HCT116 (cell line): Measurements from ENCODE around the gene LMCD1. TPM values are rescaled to one million over a fixed set of nuclear protein-coding genes. Genes with fewer than 3 reads are reported as not detected.

ENCODE experiments used
- ATAC-seq: fragments of 200-7000 bp; cut with Tn5 transposase; 2 replicates; pipeline ENCODE4 v1.9.1; 2020; ENCODE audit warnings: mild to moderate bottlenecking, moderate library complexity
- BruUV-seq: library from RNA; stranded (reverse); fragments of 400-500 nt; replicated peaks from 2 replicates; lab custom pipeline; 2021; lab: Mats Ljungman, UMichigan
- CTCF ChIA-PET: fragments of 300-600 bp; sonication (Branson Sonifier 250); formaldehyde crosslinking; loops from one replicate; lab custom pipeline; 2021; ENCODE audit warnings: antibody characterized with exemption; lab: Charles Lee
- POLR2A ChIA-PET: fragments of 300-600, 350-600 bp; sonication (Branson Sonifier 250); formaldehyde crosslinking; loops from one replicate; lab custom pipeline; 2021; ENCODE audit warnings: antibody characterized with exemption; lab: Charles Lee
- RAD21 ChIA-PET, 2 experiments: fragments of 300-600 bp; sonication (Branson Sonifier 250); formaldehyde crosslinking; loops; one replicate each; lab custom pipeline; 2023; ENCODE audit warnings: low total read pairs in 2 of 2; ENCODE audit not compliant: uncharacterized antibody in 2 of 2, unreplicated experiment in 2 of 2, low non-redundant PET in 1 of 2; lab: Charles Lee
- DNase-seq: peaks from one replicate; pipeline ENCODE4 v3.0.0-alpha.2; 2010; ENCODE audit warnings: low read depth, low spot score
- H2AFZ ChIP-seq: fragments of 200-600 bp; shearing (Covaris generic), sonication (generic); 2 replicates; pipeline ENCODE4 v1.6.1; 2017; ENCODE audit warnings: low read depth, mixed run types, mixed read lengths, antibody characterized with exemption, low read length; ENCODE audit not compliant: poor library complexity, severe bottlenecking
- H3K27ac ChIP-seq: 2 replicates; pipeline ENCODE4 v1.5.1; 2012; ENCODE audit warnings: low read depth, low read length
- H3K27me3 ChIP-seq: fragments of 200-600 bp; sonication (generic); 2 replicates; pipeline ENCODE4 v1.6.1; 2016; ENCODE audit warnings: mixed run types, low read length, mixed read lengths; ENCODE audit not compliant: insufficient read depth
- H3K36me3 ChIP-seq, 2 experiments: fragments of 200-500 bp in 1 of 2; fragments of 200-600 bp in 1 of 2; sonication (Bioruptor generic) in 1 of 2; sonication (generic) in 1 of 2; 2 replicates each; pipeline versions ENCODE4 v1.5.1 to v1.6.1; 2014 to 2016; ENCODE audit warnings: low read length in 2 of 2, inconsistent platforms in 1 of 2, mixed read lengths in 1 of 2, mixed run types in 1 of 2; ENCODE audit not compliant: insufficient read depth in 2 of 2, control insufficient read depth in 1 of 2
- H3K4me1 ChIP-seq, 2 experiments: fragments of 200-600 bp in 1 of 2; sonication (generic) in 1 of 2; 2 replicates each; pipeline versions ENCODE4 v1.5.1 to v1.6.1; 2012 to 2017; ENCODE audit warnings: low read length in 2 of 2, inconsistent platforms in 1 of 2, mild to moderate bottlenecking in 1 of 2, mixed read lengths in 1 of 2, mixed run types in 1 of 2, moderate library complexity in 1 of 2; ENCODE audit not compliant: insufficient read depth in 2 of 2, control insufficient read depth in 1 of 2
- H3K4me2 ChIP-seq: fragments of 200-600 bp; sonication (generic); 2 replicates; pipeline ENCODE4 v1.6.1; 2017; ENCODE audit warnings: mixed run types, low read length, mixed read lengths
- H3K4me3 ChIP-seq, 2 experiments: fragments of 200-600 bp in 1 of 2; sonication (generic) in 1 of 2; replicated peaks in 1 of 2; 2 replicates each; pipeline ENCODE4 v1.5.1; 2011 to 2016; ENCODE audit warnings: low read length in 2 of 2, control low read depth in 1 of 2, low read depth in 1 of 2, mild to moderate bottlenecking in 1 of 2, mixed read lengths in 1 of 2, mixed run types in 1 of 2
- H3K79me2 ChIP-seq: fragments of 200-600 bp; sonication (generic); 2 replicates; pipeline ENCODE4 v1.6.1; 2017; ENCODE audit warnings: mild to moderate bottlenecking, mixed run types, low read length, moderate library complexity, mixed read lengths; ENCODE audit not compliant: insufficient read depth
- H3K9ac ChIP-seq: fragments of 200-600 bp; sonication (generic); 2 replicates; pipeline ENCODE4 v1.6.1; 2016; ENCODE audit warnings: low read length, mixed read lengths
- H3K9me2 ChIP-seq: fragments of 200-600 bp; sonication (generic), shearing (Covaris generic); 2 replicates; pipeline ENCODE4 v1.6.1; 2017; ENCODE audit warnings: mixed run types, mild to moderate bottlenecking, moderate library complexity; ENCODE audit not compliant: insufficient read depth
- H3K9me3 ChIP-seq, 2 experiments: fragments of 200-500 bp in 1 of 2; fragments of 200-600 bp in 1 of 2; sonication (Bioruptor generic) in 1 of 2; sonication (generic) in 1 of 2; 2 replicates each; pipeline ENCODE4 v1.6.1; 2014 to 2017; ENCODE audit warnings: low read length in 2 of 2, mixed read lengths in 2 of 2, inconsistent platforms in 1 of 2, low read depth in 1 of 2, mild to moderate bottlenecking in 1 of 2, mixed run types in 1 of 2, moderate library complexity in 1 of 2; ENCODE audit not compliant: control insufficient read depth in 1 of 2, insufficient read depth in 1 of 2
- H4K20me1 ChIP-seq: fragments of 200-600 bp; sonication (generic), shearing (Covaris generic); 2 replicates; pipeline ENCODE4 v1.6.1; 2017; ENCODE audit warnings: mixed run types, mild to moderate bottlenecking, moderate library complexity; ENCODE audit not compliant: insufficient read depth
- CEBPB ChIP-seq: IDR thresholded peaks from 2 replicates; pipeline ENCODE4 v1.6.1; 2012; ENCODE audit warnings: low read depth
- CTCF ChIP-seq, 3 experiments: fragments of 200-600 bp in 1 of 3; sonication (generic) in 1 of 3; IDR thresholded peaks in 2 of 3; conservative IDR thresholded peaks in 1 of 3; 2 replicates each; pipeline ENCODE4 v1.5.1; 2012 to 2017; ENCODE audit warnings: low read depth in 2 of 3, low read length in 2 of 3, antibody characterized with exemption in 1 of 3, borderline replicate concordance in 1 of 3, control low read depth in 1 of 3, mild to moderate bottlenecking in 1 of 3, mixed read lengths in 1 of 3, mixed run types in 1 of 3, moderate library complexity in 1 of 3; ENCODE audit not compliant: insufficient read depth in 1 of 3
- EGR1 ChIP-seq: IDR thresholded peaks from 2 replicates; pipeline ENCODE4 v1.6.1; 2012; ENCODE audit warnings: low read depth
- ELF1 ChIP-seq: IDR thresholded peaks from 2 replicates; pipeline ENCODE4 v1.6.1; 2012; ENCODE audit warnings: low read depth, borderline replicate concordance
- EZH2phosphoT487 ChIP-seq: fragments of 200-600 bp; IDR thresholded peaks from 2 replicates; pipeline ENCODE4 v1.6.1; 2018; ENCODE audit warnings: antibody characterized with exemption, borderline replicate concordance
- FOSL1 ChIP-seq: IDR thresholded peaks from 2 replicates; pipeline ENCODE4 v1.6.1; 2012; ENCODE audit warnings: low read depth
- RAD21 ChIP-seq: IDR thresholded peaks from 2 replicates; pipeline ENCODE4 v1.6.1; 2012; ENCODE audit warnings: low read depth, mild to moderate bottlenecking
- REST ChIP-seq: IDR thresholded peaks from 2 replicates; pipeline ENCODE4 v1.6.1; 2012; ENCODE audit warnings: low read depth
- SIN3A ChIP-seq: IDR thresholded peaks from 2 replicates; pipeline ENCODE4 v1.6.1; 2012; ENCODE audit warnings: low read depth
- ZBTB33 ChIP-seq: IDR thresholded peaks from 2 replicates; pipeline ENCODE4 v1.6.1; 2011; ENCODE audit warnings: mild to moderate bottlenecking, low read length, moderate library complexity; ENCODE audit not compliant: insufficient replicate concordance; ENCODE audit errors: extremely low read depth
- ZFX ChIP-seq: fragments of 450-650 bp; IDR thresholded peaks from 2 replicates; pipeline ENCODE4 v1.6.1; 2017
- intact Hi-C: fragments of 100-400 bp; cut with micrococcal nuclease; formaldehyde crosslinking; loops from 2 replicates; pipeline ENCODE4 v1.10.0; 2022
- total RNA-seq: library from RNA; stranded (reverse); gene quantifications from one replicate; pipeline ENCODE4 v1.2.1, GENCODE V29; 2021; ENCODE audit not compliant: unreplicated experiment
- TF ChIP-seq, protein P1 (sequence below): IDR thresholded peaks from 2 replicates; pipeline ENCODE4 v1.6.1; 2012

The LMCD1 gene
- total RNA-seq, 1 experiment from 2014 or later, result 4.6 TPM

GRCh38 chr3:8537440-8537839, 35.8 kb downstream of the LMCD1 start:
- RAD21 ChIA-PET, result no interaction called here
- intact Hi-C loops, result no loop called here
- Histone ChIP-seq H3K9me3 (no peaks in the 10 kb centered on the region), H3K4me3 (no peak overlapping the region), H3K27me3 (no peaks in the 10 kb centered on the region), H3K36me3 (no peaks in the 10 kb centered on the region), H3K4me2 (no peak overlapping the region), H3K9me2 (no peaks in the 10 kb centered on the region), H3K9ac (no peak overlapping the region), H3K27ac (no peak overlapping the region), H3K4me1 (peaks cover under 1 to 2% of the 10 kb centered on the region in 2 experiments; a peak in 2 of 4 replicates), H4K20me1 (no peaks in the 10 kb centered on the region), H2AFZ (no peak overlapping the region), H3K79me2 (no peaks in the 10 kb centered on the region)
- CTCF ChIA-PET, result no interaction called here
- no peak for TF ChIP-seq ZFX
- TF ChIP-seq EZH2phosphoT487, result no peak
- no peak for TF ChIP-seq ELF1
- TF ChIP-seq ZBTB33, result no peak
- TF ChIP-seq CEBPB, result no peak
- TF ChIP-seq, protein P1, sequence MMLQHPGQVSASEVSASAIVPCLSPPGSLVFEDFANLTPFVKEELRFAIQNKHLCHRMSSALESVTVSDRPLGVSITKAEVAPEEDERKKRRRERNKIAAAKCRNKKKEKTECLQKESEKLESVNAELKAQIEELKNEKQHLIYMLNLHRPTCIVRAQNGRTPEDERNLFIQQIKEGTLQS, result no peak
- no peak for TF ChIP-seq REST
- no peak for TF ChIP-seq RAD21
- no peak for TF ChIP-seq SIN3A
- no peak for TF ChIP-seq EGR1
- TF ChIP-seq FOSL1, result no peak
- TF ChIP-seq CTCF (IDR thresholded peaks at IDR 0.05 in 2 of 3, conservative IDR thresholded peaks at IDR 0.05 in 1 of 3; ENCODE audit: borderline replicate concordance in 1 of 3, insufficient read depth in 1 of 3, low read depth in 2 of 3, low read length in 2 of 3), result no peak
- POLR2A ChIA-PET, result no interaction called here
- ATAC-seq, result no peak
- DNase-seq, result no peak
- no TSS peak for BruUV-seq
